Activated T-helper 9 cell treated with anti-CD3 and anti-CD28 coated beads, Interleukin-2, amount 50 U/mL, for 16 hours (primary cell): Measurements from ENCODE around the gene ETFBKMT.

Source experiments
- DNase-seq: peaks from one replicate; pipeline ENCODE4 v3.0.0-alpha.2; 2020; ENCODE audit warnings: low read depth

ETFBKMT gene, protein sequence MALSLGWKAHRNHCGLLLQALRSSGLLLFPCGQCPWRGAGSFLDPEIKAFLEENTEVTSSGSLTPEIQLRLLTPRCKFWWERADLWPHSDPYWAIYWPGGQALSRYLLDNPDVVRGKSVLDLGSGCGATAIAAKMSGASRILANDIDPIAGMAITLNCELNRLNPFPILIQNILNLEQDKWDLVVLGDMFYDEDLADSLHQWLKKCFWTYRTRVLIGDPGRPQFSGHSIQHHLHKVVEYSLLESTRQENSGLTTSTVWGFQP

GRCh38 chr12:31659087-31659942 lies at the start of gene ETFBKMT:
Gene ETFBKMT, plus strand, starts transcription at chr12:31659688. Its CDS starts 2,266 bp downstream, at chr12:31661954.
- DNase-seq, result peak; percentile 87

GRCh38 chr12:31612819-31613218 lies 46.7 kb upstream of the ETFBKMT start:
- DNase-seq, result no peak

GRCh38 chr12:31618228-31619025 lies 41.1 kb upstream of the ETFBKMT start:
- DNase-seq, result no peak

DNA sequence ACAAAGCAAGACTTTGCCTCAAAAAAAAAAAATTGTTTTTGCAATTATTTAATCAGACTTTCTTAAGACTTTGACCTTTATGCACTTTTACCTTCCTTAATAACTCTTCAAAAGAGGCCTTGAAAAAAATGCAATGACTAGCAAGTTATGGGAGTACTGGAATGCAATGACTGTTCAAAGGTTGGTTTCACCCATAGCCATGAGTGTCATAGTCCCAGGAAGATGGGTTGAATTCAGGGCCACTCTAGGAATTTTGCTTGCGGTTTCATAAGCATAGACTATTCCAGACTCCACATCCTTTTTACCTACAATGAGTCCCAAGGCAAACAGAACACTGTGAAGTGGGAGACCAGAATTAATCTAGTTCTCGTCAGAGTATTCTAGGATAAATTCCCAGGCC lies 39.2 kb upstream of the ETFBKMT start:
- no peak for DNase-seq

DNA sequence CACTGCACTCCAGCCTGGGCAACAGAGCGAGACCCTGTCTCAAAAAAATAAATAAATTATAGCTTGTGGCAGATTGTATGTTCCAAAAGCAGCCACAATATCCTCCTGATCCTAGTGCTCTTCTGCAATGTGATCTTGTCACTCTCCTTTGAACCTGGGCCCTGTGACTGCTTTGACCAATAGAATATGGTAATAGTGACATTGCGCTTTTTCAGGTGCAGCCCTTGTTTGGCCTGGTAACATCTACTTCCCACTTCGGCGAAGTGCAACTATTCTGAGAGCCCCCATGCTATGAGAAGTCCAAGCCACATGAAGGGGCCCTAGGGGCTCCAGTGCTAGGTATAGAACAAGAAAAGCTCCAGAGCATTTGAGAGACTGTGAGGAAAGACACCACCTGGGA lies 37.5 kb upstream of the ETFBKMT start:
- DNase-seq, result no peak

DNA sequence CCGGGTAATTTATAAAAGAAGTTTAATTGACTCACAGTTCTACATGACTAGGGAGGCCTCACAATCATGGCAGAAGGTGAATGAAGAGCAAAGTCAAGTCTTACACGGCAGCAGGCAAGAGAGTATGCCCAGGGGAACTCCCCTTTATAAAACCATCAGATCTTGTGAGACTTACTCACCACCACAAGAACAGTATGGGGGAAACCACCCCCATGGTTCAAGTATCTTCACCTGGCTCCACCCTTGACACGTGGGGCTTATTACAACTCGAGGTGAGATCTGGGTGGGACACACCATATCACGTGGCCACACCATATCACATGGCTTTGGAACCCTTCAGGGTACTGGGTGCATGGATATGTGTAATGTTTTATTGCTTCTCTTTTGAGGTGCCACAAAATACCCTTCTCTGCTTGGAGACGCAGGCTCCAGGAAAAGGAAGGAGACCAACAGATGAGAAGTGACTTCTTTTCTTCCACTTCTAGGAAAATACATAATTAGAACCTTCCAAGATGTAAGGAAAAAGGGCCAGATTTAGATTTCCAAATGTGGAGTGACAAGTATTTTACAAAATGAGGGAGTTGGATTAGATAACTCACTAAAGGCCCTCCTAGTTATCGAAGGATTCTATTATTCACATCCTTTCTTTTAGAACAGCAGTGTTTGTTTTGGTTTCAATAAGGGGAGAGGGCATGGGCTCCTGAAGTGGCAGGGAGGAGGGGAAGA lies 33.1 kb upstream of the ETFBKMT start:
- no peak for DNase-seq

GRCh38 chr12:31627456-31628054 lies 31.9 kb upstream of the ETFBKMT start:
- no peak for DNase-seq

DNA sequence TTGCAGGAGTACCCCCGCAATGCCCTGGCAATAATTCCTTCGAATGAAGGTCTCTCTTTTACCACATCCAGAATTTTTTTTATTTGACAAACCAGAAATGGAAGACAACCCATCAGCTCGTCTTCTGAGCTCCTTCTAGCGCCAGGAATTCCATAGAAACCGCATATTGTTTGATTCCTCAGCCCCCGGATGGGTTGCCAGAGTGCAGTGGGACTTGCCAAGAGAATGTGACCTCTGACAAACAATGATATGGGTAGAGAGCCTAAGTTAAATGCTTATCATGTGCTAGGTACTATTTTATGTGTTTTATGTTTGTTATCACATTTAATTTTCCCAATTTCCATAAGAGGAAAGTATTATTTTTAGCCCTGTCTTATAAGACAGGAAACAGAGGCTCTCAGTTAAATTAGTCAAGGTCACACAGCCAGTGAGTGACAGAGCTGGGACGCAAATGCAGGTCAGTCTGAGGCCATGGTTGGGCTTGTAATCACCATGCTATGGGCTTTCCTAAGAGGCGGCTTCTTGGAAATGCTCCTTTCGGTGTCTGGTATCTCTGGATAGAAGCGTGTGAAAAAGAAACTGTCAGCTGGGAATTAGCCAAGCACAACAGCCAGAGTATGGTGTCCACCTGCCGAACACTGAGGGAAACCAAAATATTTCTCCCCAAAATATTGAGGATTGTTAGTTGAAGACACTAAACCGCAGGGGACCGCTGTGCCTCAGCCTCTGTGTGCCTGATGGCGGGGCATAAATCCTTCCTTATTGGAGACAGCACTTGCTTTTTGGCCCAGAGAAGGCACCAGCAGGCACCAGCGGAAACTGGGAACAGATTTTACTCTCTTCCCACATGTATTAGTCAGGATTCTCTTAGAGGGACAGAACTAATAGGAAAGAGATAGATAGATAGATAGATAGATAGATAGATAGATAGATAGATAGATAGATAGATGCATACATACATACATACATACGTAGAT lies 29.4 kb upstream of the ETFBKMT start:
- DNase-seq, result no peak

DNA sequence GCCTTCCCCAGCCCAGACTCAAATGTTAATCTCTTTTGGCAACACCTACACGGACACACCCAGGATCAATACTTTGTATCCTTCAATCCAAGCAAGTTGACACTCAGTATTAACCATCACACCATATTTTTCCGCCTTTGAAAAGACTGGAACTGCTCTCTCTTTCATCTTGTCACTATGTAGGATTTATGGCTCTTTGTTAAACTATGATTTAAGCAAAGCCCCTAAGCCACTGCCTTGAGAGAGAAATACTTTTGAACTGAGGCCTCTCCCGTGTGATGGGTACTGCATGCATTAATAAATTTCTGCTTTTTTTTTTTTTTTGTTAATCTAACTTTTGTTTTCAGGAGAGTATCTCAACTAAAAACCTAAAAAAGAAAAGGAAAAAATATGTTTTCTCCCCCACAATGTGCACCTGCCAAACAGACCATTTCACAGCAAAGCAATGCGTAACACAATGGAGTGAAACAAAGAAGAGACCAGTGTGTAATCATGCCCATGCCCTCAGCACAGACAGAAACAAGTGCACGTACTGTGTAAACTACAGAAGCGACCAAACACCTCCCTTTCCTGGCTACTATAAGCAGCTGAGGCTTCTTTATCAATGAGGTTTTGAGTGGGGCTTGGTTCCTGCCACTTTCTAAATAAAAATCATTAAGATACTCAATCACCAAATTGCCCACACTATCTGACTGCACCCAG lies 28.3 kb upstream of the ETFBKMT start:
- no peak for DNase-seq

- DNase-seq, result no peak
Measured at GRCh38 chr12:31631809-31632208, 27.7 kb upstream of the ETFBKMT start.

- DNase-seq, result no peak
Measured at GRCh38 chr12:31633464-31633863, 26.0 kb upstream of the ETFBKMT start.

DNA sequence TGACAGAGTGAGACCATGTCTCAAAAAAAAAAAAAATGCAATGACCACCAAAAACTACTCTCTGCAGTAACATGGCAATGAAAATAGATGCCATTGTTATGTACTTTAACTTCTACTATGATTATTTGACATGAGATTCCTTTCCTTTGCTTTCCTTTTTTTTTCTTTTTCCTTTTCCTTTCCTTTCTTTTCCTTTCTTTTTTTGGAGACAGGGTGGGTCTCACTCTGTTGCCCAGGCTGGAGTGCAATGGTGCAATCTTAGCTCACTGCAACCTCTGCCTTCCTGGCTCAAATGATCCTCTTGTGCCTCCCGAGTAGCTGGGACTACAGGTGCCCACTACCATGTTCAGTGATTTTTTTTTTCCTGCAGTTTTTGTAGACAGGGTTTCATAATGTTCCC lies 24.9 kb upstream of the ETFBKMT start:
- DNase-seq, result no peak

DNA sequence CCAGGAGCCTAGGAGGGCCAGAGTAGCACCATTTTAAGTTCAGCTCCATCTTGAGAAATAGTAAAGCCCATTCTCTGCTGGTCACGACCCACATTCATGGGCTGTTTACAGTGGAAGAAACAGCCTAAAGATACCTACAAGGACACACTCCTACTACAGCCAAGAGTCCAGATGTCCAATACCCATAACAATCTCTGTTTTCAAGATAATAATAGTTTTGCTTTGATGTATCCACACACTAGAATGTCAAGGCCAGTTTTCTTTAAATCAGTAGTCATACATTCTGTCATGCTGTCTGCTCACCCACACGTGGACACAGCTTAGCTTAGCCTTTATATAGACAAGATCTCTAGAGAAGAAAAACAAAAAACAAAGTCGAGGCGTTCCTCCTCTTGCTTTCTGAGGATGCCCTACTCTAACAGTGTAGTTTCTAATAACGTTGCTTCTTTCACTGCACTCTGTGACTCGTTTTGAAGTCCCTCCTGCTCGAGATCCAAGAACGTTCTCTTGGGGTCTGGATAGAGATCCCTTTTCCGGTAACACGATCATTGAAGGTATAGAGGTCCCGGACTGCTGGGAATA lies 17.9 kb upstream of the ETFBKMT start:
- DNase-seq, result no peak

- no peak for DNase-seq
Measured at GRCh38 chr12:31644536-31644935, 15.0 kb upstream of the ETFBKMT start.

DNA sequence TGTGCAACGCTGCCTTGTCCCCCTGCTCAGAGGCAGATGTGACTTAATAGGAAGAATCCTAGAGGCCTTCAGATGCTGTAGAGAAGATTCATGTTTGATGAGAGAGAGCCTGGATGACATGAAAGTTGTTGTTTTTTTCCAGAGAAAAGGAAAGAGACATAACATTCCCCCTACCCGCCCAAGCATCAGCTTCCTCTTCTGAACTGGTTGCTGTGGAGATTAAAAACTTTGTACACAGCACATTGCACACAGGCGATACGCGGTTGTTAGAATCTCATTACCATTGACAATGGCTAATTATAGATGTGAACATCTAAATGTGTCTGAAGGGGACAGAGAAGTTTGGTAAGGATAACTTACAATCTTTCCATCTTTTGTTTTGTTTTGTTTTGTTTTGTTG lies 13.6 kb upstream of the ETFBKMT start:
- DNase-seq, result no peak

- no peak for DNase-seq
Measured at GRCh38 chr12:31647086-31647491, 12.4 kb upstream of the ETFBKMT start.

DNA sequence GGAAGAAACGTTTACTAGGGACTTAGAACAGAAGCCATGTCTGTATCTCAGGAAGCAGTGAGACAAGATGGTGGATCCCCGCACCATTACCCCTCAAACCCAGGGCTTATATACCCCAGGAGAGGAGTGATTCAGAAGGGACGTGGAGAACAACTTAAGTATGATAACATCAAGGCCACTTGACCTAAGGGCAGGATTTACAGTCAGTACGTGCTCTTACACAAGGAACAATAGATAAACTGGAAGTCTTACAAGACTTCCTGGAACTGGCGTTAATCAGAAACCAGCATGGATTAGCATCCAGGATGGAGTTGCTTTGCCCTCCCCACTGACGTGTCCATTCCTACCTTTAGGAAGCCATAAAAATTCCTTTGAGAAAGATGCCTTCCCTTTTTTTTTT lies 8.6 kb upstream of the ETFBKMT start:
- no peak for DNase-seq

DNA sequence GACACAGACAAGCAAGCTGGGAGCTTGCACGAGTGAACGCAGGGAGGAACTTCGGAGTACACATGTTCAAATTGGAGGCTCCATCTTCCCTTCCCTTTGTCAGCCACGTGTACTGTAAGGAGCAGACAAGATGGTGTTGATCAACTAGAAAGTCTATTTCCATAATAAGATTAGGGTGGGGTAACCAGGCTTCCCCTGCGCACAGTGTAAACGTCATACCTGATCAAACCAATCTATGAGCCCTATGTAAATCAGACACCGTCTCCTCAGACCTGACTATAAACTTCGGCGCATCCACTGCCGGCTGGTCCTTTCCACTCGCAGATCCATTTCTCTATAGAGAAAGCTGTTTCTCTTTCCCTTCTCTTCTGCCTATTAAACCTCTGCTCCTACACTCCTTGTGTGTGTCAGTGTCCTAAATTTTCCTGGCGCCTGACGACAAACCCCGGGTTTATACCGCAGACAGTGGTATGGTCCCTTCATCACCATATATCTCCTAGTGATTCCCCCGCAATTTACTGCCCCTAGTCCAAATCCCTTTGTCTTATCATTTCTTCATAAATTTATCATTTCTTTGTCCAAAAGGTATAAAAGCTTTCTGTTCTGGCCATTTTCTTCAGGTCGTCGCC lies 7.5 kb upstream of the ETFBKMT start:
- DNase-seq, result no peak

- DNase-seq, result no peak
Measured at GRCh38 chr12:31655208-31655607, 4.3 kb upstream of the ETFBKMT start.
